Peyer's patch (tissue), 4 donors: ENCODE data around the gene APC2. TPM values are rescaled to one million over a fixed set of nuclear protein-coding genes. Genes with fewer than 3 reads are reported as not detected.
A peak's percentile ranks its signal among the peaks of the same experiment; 100 is the strongest.

Source experiments
- DNase-seq, 3 donors: peaks; one replicate each; pipeline ENCODE4 v3.0.0-alpha.2; 2017 to 2019
- H3K27ac ChIP-seq, 4 donors: fragments of 200-600 bp; sonication (generic); one replicate each; pipeline ENCODE4 v1.5.1; 2016 to 2019
- H3K27me3 ChIP-seq, 2 donors: fragments of 200-600 bp; sonication (generic); one replicate each; pipeline ENCODE4 v1.5.1; 2019
- H3K36me3 ChIP-seq, 3 donors: fragments of 200-600 bp; sonication (generic); one replicate each; pipeline ENCODE4 v1.5.1; 2016 to 2019
- H3K4me1 ChIP-seq, 4 donors: fragments of 200-600 bp; sonication (generic); one replicate each; pipeline ENCODE4 v1.5.1; 2016 to 2019
- H3K4me3 ChIP-seq, 4 donors: fragments of 200-600 bp; sonication (generic); 1 replicate in 3 of 4; 2 replicates in 1 of 4; pipeline ENCODE4 v1.5.1; 2016 to 2019; ENCODE audit warnings: mild to moderate bottlenecking in 1 of 4
- H3K9me3 ChIP-seq, 4 donors: fragments of 200-600 bp; sonication (generic); one replicate each; pipeline ENCODE4 v1.5.1; 2016 to 2019; ENCODE audit warnings: mild to moderate bottlenecking in 1 of 4
- POLR2A ChIP-seq, 2 donors: fragments of 450-650 bp; IDR thresholded peaks; one replicate each; pipeline ENCODE4 v1.5.1; 2017; ENCODE audit warnings: antibody characterized with exemption in 2 of 2, mild to moderate bottlenecking in 2 of 2, moderate library complexity in 2 of 2
- total RNA-seq, 4 donors: library from RNA; depleted of rRNA; stranded (reverse); fragments of >200 nt; gene quantifications; one replicate each; pipeline ENCODE4 v1.1.0, GENCODE V29; 2016
- TF ChIP-seq, protein P1 (sequence below), 6 experiments: fragments of 450-650 bp in 4 of 6; fragments of 200-600 bp in 2 of 6; sonication (generic) in 1 of 6; IDR thresholded peaks; one replicate each; pipeline ENCODE4 v1.5.1; 2017 to 2019; ENCODE audit warnings: antibody characterized with exemption in 6 of 6, mild to moderate bottlenecking in 3 of 6, moderate library complexity in 1 of 6

APC2 gene
- total RNA-seq, 4 donors from 2014 or later = 0.18 to 0.76 (median 0.27) TPM; not detected in 1

GRCh38 chr19:1412995-1413800 is 36.7 kb upstream of the APC2 start:
- Histone ChIP-seq H3K4me1 (peaks cover 17 to 88% (median 41%) of the 10 kb centered on the region in 4 donors), H3K9me3 (no peaks in the 10 kb centered on the region), H3K27me3 (no peaks in the 10 kb centered on the region), H3K27ac (no peak overlapping the region), H3K4me3 (no peak overlapping the region), H3K36me3 (peaks cover 0 to 31% (median 0%) of the 10 kb centered on the region in 3 donors)
- DNase-seq = no peak
- TF ChIP-seq POLR2A (IDR thresholded peaks at IDR 0.05) = no peak
- TF ChIP-seq, protein P1, sequence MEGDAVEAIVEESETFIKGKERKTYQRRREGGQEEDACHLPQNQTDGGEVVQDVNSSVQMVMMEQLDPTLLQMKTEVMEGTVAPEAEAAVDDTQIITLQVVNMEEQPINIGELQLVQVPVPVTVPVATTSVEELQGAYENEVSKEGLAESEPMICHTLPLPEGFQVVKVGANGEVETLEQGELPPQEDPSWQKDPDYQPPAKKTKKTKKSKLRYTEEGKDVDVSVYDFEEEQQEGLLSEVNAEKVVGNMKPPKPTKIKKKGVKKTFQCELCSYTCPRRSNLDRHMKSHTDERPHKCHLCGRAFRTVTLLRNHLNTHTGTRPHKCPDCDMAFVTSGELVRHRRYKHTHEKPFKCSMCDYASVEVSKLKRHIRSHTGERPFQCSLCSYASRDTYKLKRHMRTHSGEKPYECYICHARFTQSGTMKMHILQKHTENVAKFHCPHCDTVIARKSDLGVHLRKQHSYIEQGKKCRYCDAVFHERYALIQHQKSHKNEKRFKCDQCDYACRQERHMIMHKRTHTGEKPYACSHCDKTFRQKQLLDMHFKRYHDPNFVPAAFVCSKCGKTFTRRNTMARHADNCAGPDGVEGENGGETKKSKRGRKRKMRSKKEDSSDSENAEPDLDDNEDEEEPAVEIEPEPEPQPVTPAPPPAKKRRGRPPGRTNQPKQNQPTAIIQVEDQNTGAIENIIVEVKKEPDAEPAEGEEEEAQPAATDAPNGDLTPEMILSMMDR (IDR thresholded peaks at IDR 0.05) = no peak

GRCh38 chr19:1416014-1416841 is 33.7 kb upstream of the APC2 start:
- no peaks in the 10 kb centered on the region for H3K27me3 ChIP-seq
- H3K4me3 ChIP-seq = peak overlapping the region in 2 of 4 donors; percentile 0 to 8
- H3K27ac ChIP-seq = peak overlapping the region in 3 of 4 donors; percentile 55 to 80 (median 78)
- peaks cover 12 to 73% (median 21%) of the 10 kb centered on the region in 4 donors for H3K4me1 ChIP-seq
- TF ChIP-seq, protein P1 (IDR thresholded peaks at IDR 0.05) = no peak
- no peak for TF ChIP-seq POLR2A (IDR thresholded peaks at IDR 0.05)
- no peaks in the 10 kb centered on the region for H3K9me3 ChIP-seq
- peaks cover 0 to 54% (median 0%) of the 10 kb centered on the region in 3 donors for H3K36me3 ChIP-seq
- DNase-seq = no peak

DNA sequence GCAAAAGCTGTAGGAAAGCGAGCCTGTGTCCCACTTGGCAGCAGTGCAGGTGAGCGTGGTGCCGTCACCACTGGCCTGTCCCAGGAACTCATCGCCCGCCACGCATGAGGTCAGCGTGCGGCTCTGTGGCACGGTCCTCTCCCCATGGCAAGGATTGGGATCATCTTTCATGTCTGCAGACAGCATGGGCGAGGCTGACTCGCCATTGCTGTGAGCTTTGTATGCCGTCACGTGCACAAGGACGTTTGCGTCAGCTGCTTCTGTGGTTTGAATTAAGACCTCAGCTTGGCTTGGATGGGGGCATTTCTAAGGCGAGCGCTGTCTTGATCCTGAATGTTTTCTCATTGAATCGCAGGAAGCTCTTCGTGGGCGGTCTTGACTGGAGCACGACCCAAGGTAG is 32.8 kb upstream of the APC2 start:
- no peaks in the 10 kb centered on the region for H3K27me3 ChIP-seq
- peak overlapping the region in 1 of 4 donors; percentile 50 for H3K27ac ChIP-seq
- TF ChIP-seq, protein P1 (IDR thresholded peaks at IDR 0.05) = no peak
- TF ChIP-seq POLR2A (IDR thresholded peaks at IDR 0.05) = no peak
- H3K9me3 ChIP-seq = no peaks in the 10 kb centered on the region
- H3K4me3 ChIP-seq = no peak overlapping the region
- peaks cover 0 to 63% (median 0%) of the 10 kb centered on the region in 3 donors for H3K36me3 ChIP-seq
- H3K4me1 ChIP-seq = peaks cover 4 to 64% (median 13%) of the 10 kb centered on the region in 4 donors
- no peak for DNase-seq

GRCh38 chr19:1417681-1418495 is 32.0 kb upstream of the APC2 start:
- peak overlapping the region in 1 of 4 donors; percentile 50 for H3K27ac ChIP-seq
- no peaks in the 10 kb centered on the region for H3K9me3 ChIP-seq
- no peak overlapping the region for H3K4me3 ChIP-seq
- H3K36me3 ChIP-seq = peaks cover 0 to 68% (median 0%) of the 10 kb centered on the region in 3 donors
- no peaks in the 10 kb centered on the region for H3K27me3 ChIP-seq
- DNase-seq = no peak
- no peak for TF ChIP-seq POLR2A (IDR thresholded peaks at IDR 0.05)
- TF ChIP-seq, protein P1 (IDR thresholded peaks at IDR 0.05) = no peak
- H3K4me1 ChIP-seq = peaks cover 0 to 56% (median 11%) of the 10 kb centered on the region in 4 donors

GRCh38 chr19:1418496-1418775 is 31.5 kb upstream of the APC2 start:
- peaks cover 0 to 51% (median 11%) of the 10 kb centered on the region in 4 donors for H3K4me1 ChIP-seq
- peaks cover 0 to 68% (median 0%) of the 10 kb centered on the region in 3 donors for H3K36me3 ChIP-seq
- no peaks in the 10 kb centered on the region for H3K27me3 ChIP-seq
- TF ChIP-seq, protein P1 (IDR thresholded peaks at IDR 0.05) = no peak
- no peak for TF ChIP-seq POLR2A (IDR thresholded peaks at IDR 0.05)
- peak overlapping the region in 1 of 4 donors; percentile 50 for H3K27ac ChIP-seq
- no peak for DNase-seq
- H3K9me3 ChIP-seq = no peaks in the 10 kb centered on the region
- no peak overlapping the region for H3K4me3 ChIP-seq
